Measurements from ENCODE around the gene CDCA3.
A peak's percentile ranks its signal among the peaks of the same experiment; 100 is the strongest.

DNA sequence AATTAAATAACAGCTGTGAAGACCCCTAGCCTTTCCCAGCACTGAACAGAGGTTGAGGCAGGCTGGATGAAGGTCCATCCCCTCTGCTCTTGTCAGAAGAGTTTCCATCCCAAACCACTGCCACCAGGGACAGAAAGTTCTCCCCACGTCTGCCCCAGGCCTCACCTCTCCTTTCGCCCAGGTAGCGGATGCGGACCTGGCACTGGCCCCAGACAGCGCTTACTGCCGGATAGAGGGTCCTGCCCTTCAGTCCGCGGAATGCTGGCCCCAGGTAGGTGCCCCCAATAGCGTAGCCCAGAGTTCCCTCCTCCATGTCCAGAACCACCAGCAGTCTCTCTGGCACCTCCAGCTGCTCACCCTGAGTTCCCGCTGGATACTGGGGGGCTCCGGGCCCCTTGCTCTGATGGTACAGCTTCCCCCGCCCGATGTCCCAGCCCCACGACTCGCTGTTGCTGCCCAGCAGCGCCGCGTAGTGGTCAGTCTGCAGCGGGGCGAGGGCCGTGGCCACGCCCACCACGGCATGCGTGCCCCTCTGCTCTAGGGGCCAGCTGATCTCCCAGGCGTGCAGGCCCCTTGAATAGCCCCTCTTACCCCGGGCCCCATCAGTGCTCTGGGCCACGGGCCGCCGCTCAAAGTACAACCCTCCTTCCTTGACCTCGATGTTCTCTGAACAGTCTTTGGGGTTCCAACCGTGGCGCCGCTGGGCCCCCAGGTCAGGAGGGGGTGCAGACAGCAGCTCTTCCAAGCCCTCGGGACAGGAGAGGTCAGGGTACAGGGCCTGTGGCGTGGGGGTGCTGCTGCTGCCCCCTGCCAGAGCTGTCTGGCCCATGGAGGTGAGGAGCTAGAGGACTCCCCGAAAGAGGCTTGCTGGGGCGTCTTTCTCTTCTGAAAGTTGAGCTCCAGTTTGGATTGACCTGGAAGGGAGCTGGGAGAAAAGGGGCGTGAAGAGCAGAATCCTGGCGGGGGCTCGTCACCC is 21.3 kb upstream of the CDCA3 start:
- TF ChIP-seq, protein P1, sequence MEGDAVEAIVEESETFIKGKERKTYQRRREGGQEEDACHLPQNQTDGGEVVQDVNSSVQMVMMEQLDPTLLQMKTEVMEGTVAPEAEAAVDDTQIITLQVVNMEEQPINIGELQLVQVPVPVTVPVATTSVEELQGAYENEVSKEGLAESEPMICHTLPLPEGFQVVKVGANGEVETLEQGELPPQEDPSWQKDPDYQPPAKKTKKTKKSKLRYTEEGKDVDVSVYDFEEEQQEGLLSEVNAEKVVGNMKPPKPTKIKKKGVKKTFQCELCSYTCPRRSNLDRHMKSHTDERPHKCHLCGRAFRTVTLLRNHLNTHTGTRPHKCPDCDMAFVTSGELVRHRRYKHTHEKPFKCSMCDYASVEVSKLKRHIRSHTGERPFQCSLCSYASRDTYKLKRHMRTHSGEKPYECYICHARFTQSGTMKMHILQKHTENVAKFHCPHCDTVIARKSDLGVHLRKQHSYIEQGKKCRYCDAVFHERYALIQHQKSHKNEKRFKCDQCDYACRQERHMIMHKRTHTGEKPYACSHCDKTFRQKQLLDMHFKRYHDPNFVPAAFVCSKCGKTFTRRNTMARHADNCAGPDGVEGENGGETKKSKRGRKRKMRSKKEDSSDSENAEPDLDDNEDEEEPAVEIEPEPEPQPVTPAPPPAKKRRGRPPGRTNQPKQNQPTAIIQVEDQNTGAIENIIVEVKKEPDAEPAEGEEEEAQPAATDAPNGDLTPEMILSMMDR (conservative IDR thresholded peaks at IDR 0.05; ENCODE audit: low read depth in 2 of 2) = peak; percentile 80 to 97
- peak; percentile 68 for TF ChIP-seq POLR2AphosphoS5 (IDR thresholded peaks at IDR 0.05; ENCODE audit: low read depth)
- TF ChIP-seq EZH2 (IDR thresholded peaks at IDR 0.05; ENCODE audit: low read depth, unreplicated experiment) = no peak
- TF ChIP-seq EZH2phosphoT487 (IDR thresholded peaks at IDR 0.05; ENCODE audit: unreplicated experiment) = no peak
- no peak for TF ChIP-seq NANOG (IDR thresholded peaks at IDR 0.05; ENCODE audit: borderline replicate concordance)
- no peak for TF ChIP-seq ZNF114 (CRISPR knock-in tag; IDR thresholded peaks at IDR 0.05)

All from GM23338 (cell line).